ENCODE measurements around the gene ADAMTSL3.

ADAMTSL3 gene

DNA sequence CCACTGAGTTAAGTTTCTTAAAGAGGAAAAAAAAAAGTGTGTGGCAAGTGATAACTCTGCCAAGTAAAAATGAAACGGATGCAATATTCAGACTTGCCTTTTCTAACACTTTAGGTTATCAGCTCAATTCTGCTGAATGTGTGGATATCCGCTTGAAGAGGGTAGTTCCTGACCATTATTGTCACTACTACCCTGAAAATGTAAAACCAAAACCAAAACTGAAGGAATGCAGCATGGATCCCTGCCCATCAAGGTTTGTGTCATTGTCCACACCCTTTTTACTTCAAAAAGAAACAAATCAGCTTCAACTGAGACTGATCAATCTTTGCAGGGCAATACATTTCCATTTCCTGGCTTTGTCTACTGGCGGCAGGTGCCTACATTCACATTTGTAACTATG, 236.1 kb downstream of the ADAMTSL3 start:
- Histone ChIP-seq H3K9ac (ENCODE audit: low read length) (no peak overlapping the region), H4K8ac (ENCODE audit: low read depth, low read length) (no peak overlapping the region), H3K36me3 (ENCODE audit: control insufficient read depth, insufficient read depth, low read length) (no peaks in the 10 kb centered on the region), H2BK5ac (ENCODE audit: low read length) (no peak overlapping the region), H3K27ac (ENCODE audit: low read depth, low read length) (no peak overlapping the region), H3K27me3 (ENCODE audit: insufficient read depth, low read length, poor library complexity) (no peaks in the 10 kb centered on the region), H3K4ac (ENCODE audit: low read depth, low read length) (no peak overlapping the region), H3K79me2 (ENCODE audit: control insufficient read depth, insufficient read depth, low read length) (no peaks in the 10 kb centered on the region), H3K4me1 (ENCODE audit: control insufficient read depth, low read depth, low read length) (no peaks in the 10 kb centered on the region), H3K4me2 (ENCODE audit: low read length) (no peak overlapping the region), H3K4me3 (ENCODE audit: low read length) (no peak overlapping the region), H3K23ac (ENCODE audit: low read length) (no peak overlapping the region), H4K5ac (ENCODE audit: low read length) (no peak overlapping the region), H2BK15ac (replicated peaks; ENCODE audit: low read depth) (no peak overlapping the region), H3K56ac (ENCODE audit: low read length) (no peak overlapping the region), H2BK120ac (ENCODE audit: low read depth, low read length) (no peak overlapping the region), H2AK5ac (ENCODE audit: low read length) (no peak overlapping the region), H3K79me1 (ENCODE audit: low read length) (no peaks in the 10 kb centered on the region), H3K18ac (ENCODE audit: low read length) (no peak overlapping the region)
- DNase-seq = no peak
- no CpG with 5 or more reads among the region's 3 CpGs for WGBS (ENCODE audit: extremely low coverage, insufficient coverage, low lambda C conversion rate)

DNA sequence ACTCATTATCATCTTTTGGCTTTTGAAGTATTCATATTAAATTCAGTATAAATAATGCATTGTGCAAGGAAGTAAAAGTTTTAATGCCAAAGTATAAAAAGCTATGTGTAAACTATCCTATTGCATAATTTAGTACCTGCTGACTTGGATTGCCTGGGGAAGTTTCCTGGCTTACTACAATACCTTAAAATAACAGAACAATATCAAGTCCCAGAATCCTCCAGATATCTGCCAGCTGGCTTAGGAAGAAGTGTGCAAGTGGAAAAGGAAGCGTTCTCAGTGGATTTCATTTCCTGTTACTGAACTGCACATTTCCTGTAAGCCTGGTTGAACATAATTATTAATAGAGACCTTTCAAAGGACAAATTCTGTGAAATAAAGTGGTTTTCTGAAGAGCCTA, 236.7 kb downstream of the ADAMTSL3 start:
- no peak overlapping the region for H3K27ac ChIP-seq (ENCODE audit: low read depth, low read length)
- H3K18ac ChIP-seq (ENCODE audit: low read length) = no peak overlapping the region
- H3K36me3 ChIP-seq (ENCODE audit: control insufficient read depth, insufficient read depth, low read length) = no peaks in the 10 kb centered on the region
- no peak for DNase-seq
- H4K8ac ChIP-seq (ENCODE audit: low read depth, low read length) = no peak overlapping the region
- no peak overlapping the region for H3K4me2 ChIP-seq (ENCODE audit: low read length)
- no peaks in the 10 kb centered on the region for H3K79me1 ChIP-seq (ENCODE audit: low read length)
- H2AK5ac ChIP-seq (ENCODE audit: low read length) = no peak overlapping the region
- WGBS (ENCODE audit: extremely low coverage, insufficient coverage, low lambda C conversion rate) = no CpG with 5 or more reads among the region's 1 CpG
- no peaks in the 10 kb centered on the region for H3K79me2 ChIP-seq (ENCODE audit: control insufficient read depth, insufficient read depth, low read length)
- H3K9ac ChIP-seq (ENCODE audit: low read length) = no peak overlapping the region
- H3K56ac ChIP-seq (ENCODE audit: low read length) = no peak overlapping the region
- H2BK15ac ChIP-seq (replicated peaks; ENCODE audit: low read depth) = no peak overlapping the region
- H4K5ac ChIP-seq (ENCODE audit: low read length) = no peak overlapping the region
- H2BK120ac ChIP-seq (ENCODE audit: low read depth, low read length) = no peak overlapping the region
- no peaks in the 10 kb centered on the region for H3K4me1 ChIP-seq (ENCODE audit: control insufficient read depth, low read depth, low read length)
- H2BK5ac ChIP-seq (ENCODE audit: low read length) = no peak overlapping the region
- no peaks in the 10 kb centered on the region for H3K27me3 ChIP-seq (ENCODE audit: insufficient read depth, low read length, poor library complexity)
- no peak overlapping the region for H3K4ac ChIP-seq (ENCODE audit: low read depth, low read length)
- no peak overlapping the region for H3K23ac ChIP-seq (ENCODE audit: low read length)
- H3K4me3 ChIP-seq (ENCODE audit: low read length) = no peak overlapping the region

DNA sequence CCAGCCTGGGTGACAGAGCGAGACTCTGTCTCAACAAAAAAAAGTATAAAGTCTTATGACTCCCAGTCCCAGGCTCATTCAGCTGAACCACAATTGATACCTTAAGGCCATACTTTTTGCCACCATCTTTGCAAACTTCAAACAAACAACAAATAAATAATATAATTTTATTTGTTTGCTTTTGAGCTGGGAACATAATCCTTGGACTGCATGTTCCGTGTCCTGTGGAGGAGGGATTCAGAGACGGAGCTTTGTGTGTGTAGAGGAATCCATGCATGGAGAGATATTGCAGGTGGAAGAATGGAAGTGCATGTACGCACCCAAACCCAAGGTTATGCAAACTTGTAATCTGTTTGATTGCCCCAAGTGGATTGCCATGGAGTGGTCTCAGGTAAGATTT, 238.6 kb downstream of the ADAMTSL3 start:
- Histone ChIP-seq H3K56ac (ENCODE audit: low read length) (no peak overlapping the region), H3K4me1 (ENCODE audit: control insufficient read depth, low read depth, low read length) (no peaks in the 10 kb centered on the region), H3K9ac (ENCODE audit: low read length) (no peak overlapping the region), H2BK15ac (replicated peaks; ENCODE audit: low read depth) (no peak overlapping the region), H3K27ac (ENCODE audit: low read depth, low read length) (no peak overlapping the region), H3K23ac (ENCODE audit: low read length) (no peak overlapping the region), H2BK120ac (ENCODE audit: low read depth, low read length) (no peak overlapping the region), H3K18ac (ENCODE audit: low read length) (no peak overlapping the region), H3K4ac (ENCODE audit: low read depth, low read length) (no peak overlapping the region), H4K8ac (ENCODE audit: low read depth, low read length) (no peak overlapping the region), H2AK5ac (ENCODE audit: low read length) (no peak overlapping the region), H4K5ac (ENCODE audit: low read length) (no peak overlapping the region), H3K36me3 (ENCODE audit: control insufficient read depth, insufficient read depth, low read length) (no peaks in the 10 kb centered on the region), H3K4me3 (ENCODE audit: low read length) (no peak overlapping the region), H2BK5ac (ENCODE audit: low read length) (no peak overlapping the region), H3K4me2 (ENCODE audit: low read length) (no peak overlapping the region), H3K79me1 (ENCODE audit: low read length) (no peaks in the 10 kb centered on the region), H3K79me2 (ENCODE audit: control insufficient read depth, insufficient read depth, low read length) (no peaks in the 10 kb centered on the region), H3K27me3 (ENCODE audit: insufficient read depth, low read length, poor library complexity) (no peaks in the 10 kb centered on the region)
- no peak for DNase-seq
- no CpG with 5 or more reads among the region's 4 CpGs for WGBS (ENCODE audit: extremely low coverage, insufficient coverage, low lambda C conversion rate)

DNA sequence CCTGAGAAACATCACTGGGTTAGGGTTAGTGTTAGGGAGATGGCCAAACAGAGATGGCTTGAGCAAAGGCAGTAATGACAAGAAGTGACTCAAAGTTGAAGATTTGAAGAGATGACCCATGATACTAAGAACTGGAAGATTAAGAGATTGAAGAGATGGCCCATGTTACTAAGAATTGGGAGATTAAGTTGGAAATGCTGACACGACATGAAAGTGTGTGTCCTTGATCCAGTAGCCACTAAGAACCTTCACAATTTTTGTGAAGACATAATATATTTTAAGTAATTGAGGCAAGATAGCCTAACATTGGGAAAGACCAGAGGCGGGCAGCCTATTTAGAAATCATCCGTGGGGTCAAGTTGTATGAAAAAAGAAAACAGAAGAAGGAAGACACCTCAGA, 239.4 kb downstream of the ADAMTSL3 start:
- H3K23ac ChIP-seq (ENCODE audit: low read length) = no peak overlapping the region
- no peak overlapping the region for H3K4me3 ChIP-seq (ENCODE audit: low read length)
- H3K4me1 ChIP-seq (ENCODE audit: control insufficient read depth, low read depth, low read length) = no peaks in the 10 kb centered on the region
- H3K4ac ChIP-seq (ENCODE audit: low read depth, low read length) = no peak overlapping the region
- H3K36me3 ChIP-seq (ENCODE audit: control insufficient read depth, insufficient read depth, low read length) = no peaks in the 10 kb centered on the region
- H2BK15ac ChIP-seq (replicated peaks; ENCODE audit: low read depth) = no peak overlapping the region
- no peak overlapping the region for H3K27ac ChIP-seq (ENCODE audit: low read depth, low read length)
- H3K4me2 ChIP-seq (ENCODE audit: low read length) = no peak overlapping the region
- H3K56ac ChIP-seq (ENCODE audit: low read length) = no peak overlapping the region
- no peak for DNase-seq
- no peaks in the 10 kb centered on the region for H3K27me3 ChIP-seq (ENCODE audit: insufficient read depth, low read length, poor library complexity)
- H3K9ac ChIP-seq (ENCODE audit: low read length) = no peak overlapping the region
- no peak overlapping the region for H4K5ac ChIP-seq (ENCODE audit: low read length)
- no peak overlapping the region for H4K8ac ChIP-seq (ENCODE audit: low read depth, low read length)
- H2BK120ac ChIP-seq (ENCODE audit: low read depth, low read length) = no peak overlapping the region
- no CpG with 5 or more reads among the region's 3 CpGs for WGBS (ENCODE audit: extremely low coverage, insufficient coverage, low lambda C conversion rate)
- no peak overlapping the region for H3K18ac ChIP-seq (ENCODE audit: low read length)
- no peak overlapping the region for H2AK5ac ChIP-seq (ENCODE audit: low read length)
- H3K79me2 ChIP-seq (ENCODE audit: control insufficient read depth, insufficient read depth, low read length) = no peaks in the 10 kb centered on the region
- no peaks in the 10 kb centered on the region for H3K79me1 ChIP-seq (ENCODE audit: low read length)
- no peak overlapping the region for H2BK5ac ChIP-seq (ENCODE audit: low read length)

DNA sequence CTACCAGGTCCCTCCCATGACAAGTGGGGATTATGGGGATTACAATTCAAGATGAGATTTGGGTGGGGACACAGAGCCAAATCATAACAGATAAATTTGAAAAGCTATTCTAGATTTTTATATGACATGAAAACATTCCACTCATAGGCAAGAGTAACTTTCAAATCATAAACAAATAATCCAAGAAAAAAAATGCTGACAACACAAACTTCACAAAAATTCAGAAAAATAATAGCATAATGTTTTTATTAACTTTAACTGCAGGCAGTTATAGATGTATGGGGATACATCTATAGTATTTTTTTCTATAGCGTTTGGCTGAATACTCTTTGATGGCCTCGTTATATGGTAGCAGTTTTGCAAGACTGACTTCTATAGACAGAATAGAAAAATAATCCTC, 243.1 kb downstream of the ADAMTSL3 start:
- Histone ChIP-seq H2BK120ac (ENCODE audit: low read depth, low read length) (no peak overlapping the region), H3K4me3 (ENCODE audit: low read length) (no peak overlapping the region), H3K23ac (ENCODE audit: low read length) (no peak overlapping the region), H3K9ac (ENCODE audit: low read length) (no peak overlapping the region), H3K36me3 (ENCODE audit: control insufficient read depth, insufficient read depth, low read length) (no peaks in the 10 kb centered on the region), H3K4me1 (ENCODE audit: control insufficient read depth, low read depth, low read length) (no peaks in the 10 kb centered on the region), H4K8ac (ENCODE audit: low read depth, low read length) (no peak overlapping the region), H3K4me2 (ENCODE audit: low read length) (no peak overlapping the region), H2BK5ac (ENCODE audit: low read length) (no peak overlapping the region), H3K27me3 (ENCODE audit: insufficient read depth, low read length, poor library complexity) (no peaks in the 10 kb centered on the region), H3K27ac (ENCODE audit: low read depth, low read length) (no peak overlapping the region), H3K79me1 (ENCODE audit: low read length) (no peaks in the 10 kb centered on the region), H3K56ac (ENCODE audit: low read length) (no peak overlapping the region), H3K18ac (ENCODE audit: low read length) (no peak overlapping the region), H3K79me2 (ENCODE audit: control insufficient read depth, insufficient read depth, low read length) (no peaks in the 10 kb centered on the region), H2AK5ac (ENCODE audit: low read length) (no peak overlapping the region), H4K5ac (ENCODE audit: low read length) (no peak overlapping the region), H3K4ac (ENCODE audit: low read depth, low read length) (no peak overlapping the region), H2BK15ac (replicated peaks; ENCODE audit: low read depth) (no peak overlapping the region)
- WGBS (ENCODE audit: extremely low coverage, insufficient coverage, low lambda C conversion rate) = no CpG with 5 or more reads among the region's 2 CpGs
- no peak for DNase-seq

DNA sequence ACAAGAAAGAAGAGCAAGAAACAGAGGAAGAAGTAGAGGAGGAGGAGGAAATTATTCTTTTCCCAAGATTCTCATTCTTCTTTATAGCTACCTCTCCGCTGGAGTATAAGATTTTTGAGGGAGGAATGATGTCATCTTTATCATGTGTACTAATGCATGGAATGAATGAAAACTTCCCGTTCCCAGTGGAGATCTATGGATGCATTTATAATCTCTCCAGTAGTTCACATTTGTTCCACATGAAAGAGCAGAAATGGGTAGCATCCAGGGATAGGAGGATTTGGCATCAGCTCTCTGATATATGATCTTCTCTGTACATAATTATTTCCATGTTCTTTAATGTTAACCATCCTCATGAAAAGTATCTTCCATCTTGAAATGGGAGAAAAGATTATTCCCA, 244.4 kb downstream of the ADAMTSL3 start:
- Histone ChIP-seq H3K27ac (ENCODE audit: low read depth, low read length) (no peak overlapping the region), H4K8ac (ENCODE audit: low read depth, low read length) (no peak overlapping the region), H3K4ac (ENCODE audit: low read depth, low read length) (no peak overlapping the region), H3K4me3 (ENCODE audit: low read length) (no peak overlapping the region), H2AK5ac (ENCODE audit: low read length) (no peak overlapping the region), H3K79me2 (ENCODE audit: control insufficient read depth, insufficient read depth, low read length) (no peaks in the 10 kb centered on the region), H2BK5ac (ENCODE audit: low read length) (no peak overlapping the region), H3K36me3 (ENCODE audit: control insufficient read depth, insufficient read depth, low read length) (no peaks in the 10 kb centered on the region), H3K79me1 (ENCODE audit: low read length) (no peaks in the 10 kb centered on the region), H3K23ac (ENCODE audit: low read length) (no peak overlapping the region), H3K9ac (ENCODE audit: low read length) (no peak overlapping the region), H3K18ac (ENCODE audit: low read length) (no peak overlapping the region), H2BK120ac (ENCODE audit: low read depth, low read length) (no peak overlapping the region), H3K4me2 (ENCODE audit: low read length) (no peak overlapping the region), H4K5ac (ENCODE audit: low read length) (no peak overlapping the region), H3K27me3 (ENCODE audit: insufficient read depth, low read length, poor library complexity) (no peaks in the 10 kb centered on the region), H3K4me1 (ENCODE audit: control insufficient read depth, low read depth, low read length) (no peaks in the 10 kb centered on the region), H2BK15ac (replicated peaks; ENCODE audit: low read depth) (no peak overlapping the region), H3K56ac (ENCODE audit: low read length) (no peak overlapping the region)
- no CpG with 5 or more reads among the region's 2 CpGs for WGBS (ENCODE audit: extremely low coverage, insufficient coverage, low lambda C conversion rate)
- no peak for DNase-seq
